Mesodermal cell (in vitro differentiated cells): Measurements from ENCODE around the gene ANKRD44. TPM values are rescaled to one million over a fixed set of nuclear protein-coding genes. Genes with fewer than 3 reads are reported as not detected.

Experiments
- H3K27ac ChIP-seq: 2 replicates; pipeline ENCODE4 v1.7.0; 2013; ENCODE audit warnings: mild to moderate bottlenecking, low read depth, low read length, moderate library complexity; ENCODE audit not compliant: severe bottlenecking
- H3K36me3 ChIP-seq: 2 replicates; pipeline ENCODE4 v1.7.1; 2013; ENCODE audit warnings: mild to moderate bottlenecking, low read length, moderate library complexity; ENCODE audit not compliant: control insufficient read depth, insufficient read depth
- H3K4me1 ChIP-seq: one replicate; pipeline ENCODE4 v1.7.1; 2013; ENCODE audit warnings: mild to moderate bottlenecking, low read length; ENCODE audit not compliant: insufficient read depth, control insufficient read depth, poor library complexity, severe bottlenecking
- H3K4me3 ChIP-seq: 2 replicates; pipeline ENCODE4 v1.7.0; 2013; ENCODE audit warnings: low read length, control low read depth, mild to moderate bottlenecking; ENCODE audit not compliant: insufficient read depth, poor library complexity, severe bottlenecking; ENCODE audit errors: extremely low read depth
- H3K9me3 ChIP-seq: 2 replicates; pipeline ENCODE4 v1.7.1; 2013; ENCODE audit warnings: mild to moderate bottlenecking, low read length, moderate library complexity; ENCODE audit not compliant: control insufficient read depth
- WGBS, 2 experiments: methylation state at CpG; one replicate each; pipeline ENCODE4 v1.1.5; 2013; ENCODE audit warnings: missing lambda C conversion rate in 2 of 2; ENCODE audit not compliant: insufficient coverage in 2 of 2; 5-methylcytosine and 5-hydroxymethylcytosine counted together
- polyA plus RNA-seq, 2 experiments: library from polyadenylated mRNA; stranded (reverse); fragments of 50-300 nt; gene quantifications; one replicate each; pipeline ENCODE4 v1.2.3, GENCODE V29; 2013

ANKRD44 gene
- polyA plus RNA-seq (2013, experiment 1 of 2) = 5.1 TPM
- 6.2 TPM for polyA plus RNA-seq (2013, experiment 2 of 2)

- H3K9me3 ChIP-seq = no peaks in the 10 kb centered on the region
- peak within 1 kb of the TSS; percentile 80 for H3K27ac ChIP-seq
- WGBS, 2 experiments = 0% methylated on average over 59 to 86 of the region's 102 CpGs
- peak within 1 kb of the TSS; percentile 54 for H3K4me3 ChIP-seq
- peaks cover 22% of the 10 kb centered on the region for H3K4me1 ChIP-seq
- no peaks in the 10 kb centered on the region for H3K36me3 ChIP-seq
Measured at GRCh38 chr2:197310271-197310985, at the start of gene ANKRD44. Gene ANKRD44 (minus strand): TSS chr2:197310780. CDS start chr2:197310604, 176 bp downstream.

DNA sequence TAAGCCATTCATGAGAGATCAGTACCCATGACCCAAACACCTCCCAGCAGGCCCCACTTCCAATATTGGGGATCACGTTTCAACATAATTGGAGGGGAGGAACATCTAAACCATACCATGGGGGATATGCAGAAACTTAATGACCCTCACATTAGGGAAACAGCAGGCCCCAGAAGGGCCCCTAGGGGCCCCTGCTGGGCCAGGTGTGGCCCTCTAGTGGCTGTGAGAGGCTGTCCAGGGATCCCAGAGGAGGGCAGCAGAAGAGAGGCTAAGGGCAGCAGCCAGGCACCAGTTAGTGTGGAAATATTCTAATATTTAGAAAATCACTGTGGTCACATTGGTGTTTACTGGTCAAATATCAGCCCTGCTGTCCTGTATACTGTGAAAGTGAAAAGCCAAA is 49.3 kb upstream of the ANKRD44 start:
- Histone ChIP-seq H3K36me3 (no peaks in the 10 kb centered on the region), H3K4me1 (no peaks in the 10 kb centered on the region), H3K4me3 (no peak overlapping the region), H3K9me3 (no peaks in the 10 kb centered on the region), H3K27ac (no peak overlapping the region)
- no CpG with 5 or more reads among the region's 1 CpG for WGBS, 2 experiments

DNA sequence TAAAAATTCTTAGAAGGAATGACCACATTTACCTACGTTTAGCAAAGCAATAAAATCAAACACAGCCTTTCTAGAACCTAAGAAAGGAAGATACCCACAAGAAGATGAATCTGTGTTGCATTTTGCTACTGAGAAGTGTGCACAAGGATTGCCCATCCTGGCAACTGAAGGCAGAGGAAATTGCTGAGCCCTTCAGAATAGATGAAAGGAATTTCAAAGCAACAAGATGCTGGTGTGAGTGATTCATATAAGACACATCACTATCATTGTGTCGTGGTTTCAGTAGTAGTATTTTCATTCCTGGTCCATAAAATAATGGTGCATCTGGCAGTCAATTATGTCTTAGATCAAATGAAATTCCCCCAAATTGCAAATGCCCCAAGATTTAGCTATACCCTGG is 48.4 kb upstream of the ANKRD44 start:
- Histone ChIP-seq H3K27ac (no peak overlapping the region), H3K9me3 (no peaks in the 10 kb centered on the region), H3K4me3 (no peak overlapping the region), H3K4me1 (no peaks in the 10 kb centered on the region), H3K36me3 (no peaks in the 10 kb centered on the region)
- WGBS, 2 experiments = 80% methylated on average over 1 of the region's 2 CpGs; no CpG with 5 or more reads in 1 of the 2 experiments

GRCh38 chr2:197357986-197358385 is 47.4 kb upstream of the ANKRD44 start:
- H3K9me3 ChIP-seq = no peaks in the 10 kb centered on the region
- no peaks in the 10 kb centered on the region for H3K4me1 ChIP-seq
- 67% methylated on average over 1 of the region's 1 CpG; no CpG with 5 or more reads in 1 of the 2 experiments for WGBS, 2 experiments
- no peak overlapping the region for H3K4me3 ChIP-seq
- H3K27ac ChIP-seq = no peak overlapping the region
- no peaks in the 10 kb centered on the region for H3K36me3 ChIP-seq

- H3K4me1 ChIP-seq = no peaks in the 10 kb centered on the region
- H3K9me3 ChIP-seq = no peaks in the 10 kb centered on the region
- no peaks in the 10 kb centered on the region for H3K36me3 ChIP-seq
- no peak overlapping the region for H3K27ac ChIP-seq
- no peak overlapping the region for H3K4me3 ChIP-seq
- 80 to 100% methylated on average over 1 of the region's 5 CpGs for WGBS, 2 experiments
Measured at GRCh38 chr2:197356136-197356535, 45.6 kb upstream of the ANKRD44 start.

- no peaks in the 10 kb centered on the region for H3K4me1 ChIP-seq
- H3K36me3 ChIP-seq = no peaks in the 10 kb centered on the region
- H3K4me3 ChIP-seq = no peak overlapping the region
- WGBS, 2 experiments = 100% methylated on average over 2 of the region's 4 CpGs; no CpG with 5 or more reads in 1 of the 2 experiments
- no peaks in the 10 kb centered on the region for H3K9me3 ChIP-seq
- no peak overlapping the region for H3K27ac ChIP-seq
Measured at GRCh38 chr2:197354169-197354558, 43.6 kb upstream of the ANKRD44 start.

DNA sequence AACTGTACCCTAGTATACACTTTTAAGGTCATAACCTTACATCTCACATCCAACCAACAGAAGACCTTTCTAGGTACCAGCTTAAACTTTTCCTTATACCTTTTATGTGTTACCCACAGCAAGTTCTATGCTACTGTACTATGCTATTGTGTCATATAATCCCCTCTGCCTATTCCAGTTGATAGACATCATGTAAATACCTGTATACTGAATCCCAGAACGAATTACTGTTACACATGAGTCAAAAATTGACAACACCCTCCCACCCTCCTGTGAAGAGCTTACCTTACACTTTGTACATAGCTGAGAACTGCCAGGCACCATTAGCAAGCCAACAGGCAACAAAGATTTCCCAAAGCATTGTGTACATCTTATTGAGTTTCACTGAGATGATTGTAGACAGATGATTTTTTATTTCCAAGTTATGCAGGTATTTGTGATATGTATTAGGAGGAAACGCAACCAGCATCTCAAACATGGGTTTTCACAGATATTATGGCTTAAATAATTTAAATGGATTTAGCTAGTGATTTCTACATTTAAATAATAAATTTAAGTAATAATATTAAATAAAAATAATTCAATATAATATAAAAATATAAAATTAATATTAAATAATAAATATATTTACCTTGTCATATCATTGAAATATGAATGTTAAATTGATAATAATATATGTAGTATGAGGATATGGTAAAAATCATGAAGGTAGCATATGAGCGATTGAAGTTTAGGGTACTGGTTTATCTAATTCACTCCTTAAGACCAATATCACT is 43.0 kb upstream of the ANKRD44 start:
- Histone ChIP-seq H3K9me3 (no peaks in the 10 kb centered on the region), H3K4me1 (no peaks in the 10 kb centered on the region), H3K27ac (no peak overlapping the region), H3K36me3 (no peaks in the 10 kb centered on the region), H3K4me3 (no peak overlapping the region)
- 50% methylated on average over 1 of the region's 3 CpGs; no CpG with 5 or more reads in 1 of the 2 experiments for WGBS, 2 experiments

DNA sequence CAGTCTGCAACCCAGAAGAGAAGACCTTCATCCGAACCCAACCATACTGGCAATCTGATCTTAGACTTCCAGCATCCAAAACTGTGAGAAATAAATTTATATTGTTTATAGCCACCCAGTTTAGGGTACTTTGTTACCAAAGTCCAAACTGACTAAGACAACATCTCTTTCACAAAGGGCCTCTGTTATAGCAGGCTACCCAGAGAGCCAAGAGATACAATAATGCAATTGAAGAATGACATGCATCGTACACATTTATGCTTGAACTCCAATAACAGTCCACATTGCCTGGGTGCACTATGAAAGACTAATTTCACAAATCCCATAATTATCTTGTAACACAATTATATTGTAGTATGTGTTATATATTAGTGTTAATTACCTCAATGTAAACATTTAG is 39.1 kb upstream of the ANKRD44 start:
- Histone ChIP-seq H3K4me3 (no peak overlapping the region), H3K4me1 (no peaks in the 10 kb centered on the region), H3K36me3 (no peaks in the 10 kb centered on the region), H3K9me3 (no peaks in the 10 kb centered on the region), H3K27ac (no peak overlapping the region)
- WGBS, 2 experiments = no CpG with 5 or more reads among the region's 2 CpGs

- Histone ChIP-seq H3K4me3 (no peak overlapping the region), H3K4me1 (no peaks in the 10 kb centered on the region), H3K36me3 (no peaks in the 10 kb centered on the region), H3K27ac (no peak overlapping the region), H3K9me3 (no peaks in the 10 kb centered on the region)
- WGBS, 2 experiments = 66 to 87% methylated on average over 3 to 4 of the region's 5 CpGs
Measured at GRCh38 chr2:197348721-197349360, 38.3 kb upstream of the ANKRD44 start.

GRCh38 chr2:197345846-197346370 is 35.3 kb upstream of the ANKRD44 start:
- no peak overlapping the region for H3K4me3 ChIP-seq
- H3K27ac ChIP-seq = no peak overlapping the region
- H3K36me3 ChIP-seq = no peaks in the 10 kb centered on the region
- no peaks in the 10 kb centered on the region for H3K9me3 ChIP-seq
- 84 to 97% methylated on average over 5 of the region's 5 CpGs for WGBS, 2 experiments
- no peaks in the 10 kb centered on the region for H3K4me1 ChIP-seq
